CD4-positive, alpha-beta T cell (primary cell): ENCODE results near the gene NEK1. TPM values are rescaled to one million over a fixed set of nuclear protein-coding genes. Genes with fewer than 3 reads are reported as not detected.

Experiments
- ATAC-seq: fragments of 200-7000 bp; cut with Tn5 transposase; one replicate; pipeline ENCODE4 v1.10.0; 2022; ENCODE audit warnings: mild to moderate bottlenecking; ENCODE audit not compliant: poor library complexity
- CTCF ChIA-PET: fragments of 350-600 bp; sonication (Branson Sonifier 250); formaldehyde crosslinking; loops from one replicate; lab custom pipeline; 2021; ENCODE audit warnings: antibody characterized with exemption, inconsistent platforms; lab: Charles Lee
- POLR2A ChIA-PET: fragments of 350-600 bp; sonication (Branson Sonifier 250); formaldehyde crosslinking; loops from one replicate; lab custom pipeline; 2021; ENCODE audit warnings: antibody characterized with exemption, inconsistent platforms; lab: Charles Lee
- DNase-seq, 14 experiments: peaks; one replicate each; pipeline ENCODE4 v3.0.0-alpha.2; 2013 to 2020; ENCODE audit warnings: mixed read lengths in 2 of 14
- H3K27ac ChIP-seq, 2 donors: one replicate each; pipeline versions ENCODE4 v1.5.1 to v1.7.0; 2013; ENCODE audit warnings: low read length in 2 of 2, low read depth in 1 of 2, mild to moderate bottlenecking in 1 of 2
- H3K27me3 ChIP-seq, 2 experiments: 1 replicate in 1 of 2; 2 replicates in 1 of 2; pipeline versions ENCODE4 v1.6.1 to v1.7.0; 2013; ENCODE audit warnings: low read length in 2 of 2, control low read depth in 1 of 2, mild to moderate bottlenecking in 1 of 2, moderate library complexity in 1 of 2; ENCODE audit not compliant: insufficient read depth in 2 of 2, control insufficient read depth in 1 of 2
- H3K36me3 ChIP-seq: one replicate; pipeline ENCODE4 v1.6.1; 2013; ENCODE audit warnings: low read length, control low read depth; ENCODE audit not compliant: insufficient read depth
- H3K4me1 ChIP-seq: one replicate; pipeline ENCODE4 v1.6.1; 2013; ENCODE audit warnings: low read length, control low read depth; ENCODE audit not compliant: insufficient read depth
- H3K4me3 ChIP-seq: one replicate; pipeline ENCODE4 v1.5.1; 2013; ENCODE audit warnings: mild to moderate bottlenecking, low read length, moderate library complexity
- H3K9me3 ChIP-seq, 2 experiments: 1 replicate in 1 of 2; 2 replicates in 1 of 2; pipeline versions ENCODE4 v1.6.1 to v1.7.0; 2013; ENCODE audit warnings: low read length in 2 of 2, mild to moderate bottlenecking in 2 of 2, control low read depth in 1 of 2, moderate library complexity in 1 of 2; ENCODE audit not compliant: control insufficient read depth in 1 of 2, insufficient read depth in 1 of 2
- H3K27ac Mint-ChIP-seq: one replicate; pipeline ENCODE4 v1.8.0; 2020; ENCODE audit warnings: mixed read lengths
- H3K27me3 Mint-ChIP-seq: one replicate; pipeline ENCODE4 v1.8.0; 2021; ENCODE audit warnings: mixed read lengths
- H3K36me3 Mint-ChIP-seq: one replicate; pipeline ENCODE4 v1.8.0; 2021; ENCODE audit warnings: low read depth, mixed read lengths
- H3K4me1 Mint-ChIP-seq: one replicate; pipeline ENCODE4 v1.8.0; 2021; ENCODE audit warnings: low read depth, mixed read lengths
- H3K4me3 Mint-ChIP-seq: one replicate; pipeline ENCODE4 v1.8.0; 2020; ENCODE audit warnings: mild to moderate bottlenecking, mixed read lengths
- H3K9me3 Mint-ChIP-seq: one replicate; pipeline ENCODE4 v1.8.0; 2020; ENCODE audit warnings: mixed read lengths
- intact Hi-C, 2 experiments: fragments of 100-400 bp; cut with DNase I in 1 of 2; cut with micrococcal nuclease in 1 of 2; formaldehyde crosslinking; loops; one replicate each; pipeline versions ENCODE4 v1.15.1 to v1.9.0; 2023 to 2025; cut with DNase I, micrococcal nuclease
- total RNA-seq, 174 experiments: library from RNA in 2 of 174; stranded (reverse) in 2 of 174; gene quantifications; one replicate each; pipeline ENCODE4 v1.2.3 and lab custom pipeline; 2021 to 2026
- TF ChIP-seq, protein P1 (sequence below): fragments of 200-600 bp; IDR thresholded peaks from one replicate; pipeline ENCODE4 v1.8.0; 2022; ENCODE audit warnings: antibody characterized with exemption, mild to moderate bottlenecking

Gene NEK1
- total RNA-seq, 2 experiments from 2014 or later = 9.5 to 10.2 TPM

GRCh38 chr4:169345316-169345721 is 267.1 kb downstream of the NEK1 start:
- Mint-ChIP-seq H3K4me3 (no peak overlapping the region), H3K9me3 (no peaks in the 10 kb centered on the region), H3K36me3 (no peaks in the 10 kb centered on the region), H3K4me1 (no peaks in the 10 kb centered on the region), H3K27me3 (no peaks in the 10 kb centered on the region), H3K27ac (no peak overlapping the region)
- intact Hi-C loops = no loop called here
- Histone ChIP-seq H3K36me3 (no peaks in the 10 kb centered on the region), H3K4me3 (no peak overlapping the region), H3K9me3 (no peaks in the 10 kb centered on the region), H3K27me3 (no peaks in the 10 kb centered on the region), H3K27ac (no peak overlapping the region), H3K4me1 (no peaks in the 10 kb centered on the region)
- ATAC-seq = no peak
- DNase-seq = peak in 1 of 14 experiments; percentile 9
- TF ChIP-seq, protein P1, sequence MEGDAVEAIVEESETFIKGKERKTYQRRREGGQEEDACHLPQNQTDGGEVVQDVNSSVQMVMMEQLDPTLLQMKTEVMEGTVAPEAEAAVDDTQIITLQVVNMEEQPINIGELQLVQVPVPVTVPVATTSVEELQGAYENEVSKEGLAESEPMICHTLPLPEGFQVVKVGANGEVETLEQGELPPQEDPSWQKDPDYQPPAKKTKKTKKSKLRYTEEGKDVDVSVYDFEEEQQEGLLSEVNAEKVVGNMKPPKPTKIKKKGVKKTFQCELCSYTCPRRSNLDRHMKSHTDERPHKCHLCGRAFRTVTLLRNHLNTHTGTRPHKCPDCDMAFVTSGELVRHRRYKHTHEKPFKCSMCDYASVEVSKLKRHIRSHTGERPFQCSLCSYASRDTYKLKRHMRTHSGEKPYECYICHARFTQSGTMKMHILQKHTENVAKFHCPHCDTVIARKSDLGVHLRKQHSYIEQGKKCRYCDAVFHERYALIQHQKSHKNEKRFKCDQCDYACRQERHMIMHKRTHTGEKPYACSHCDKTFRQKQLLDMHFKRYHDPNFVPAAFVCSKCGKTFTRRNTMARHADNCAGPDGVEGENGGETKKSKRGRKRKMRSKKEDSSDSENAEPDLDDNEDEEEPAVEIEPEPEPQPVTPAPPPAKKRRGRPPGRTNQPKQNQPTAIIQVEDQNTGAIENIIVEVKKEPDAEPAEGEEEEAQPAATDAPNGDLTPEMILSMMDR = no peak
- POLR2A ChIA-PET = no interaction called here
- CTCF ChIA-PET = no interaction called here

Other genes starting within 250 kb of the NEK1 start
- gene CLCN3, start 8.0 kb upstream of the NEK1 start, total RNA-seq = 1 to 10 TPM; 9.0 to 9.2 TPM
- gene HPF1, start 145.4 kb upstream of the NEK1 start, total RNA-seq = 1 to 10 TPM; 4.4 to 4.8 TPM